Right atrium auricular region (tissue), 2 donors: ENCODE data around the gene OXNAD1. TPM values are rescaled to one million over a fixed set of nuclear protein-coding genes. Genes with fewer than 3 reads are reported as not detected.

ENCODE experiments used
- DNase-seq: peaks from one replicate; pipeline ENCODE4 v3.0.0-alpha.2; 2019; ENCODE audit warnings: low spot score
- H3K27ac ChIP-seq, 2 donors: fragments of 200-600 bp; sonication (generic); 1 replicate in 1 of 2; 2 replicates in 1 of 2; pipeline ENCODE4 v1.5.1; 2016 to 2019
- H3K27me3 ChIP-seq, 2 donors: fragments of 200-600 bp; sonication (generic); one replicate each; pipeline versions ENCODE4 v1.5.1 to v1.6.0; 2017 to 2019
- H3K36me3 ChIP-seq: fragments of 200-600 bp; sonication (generic); one replicate; pipeline ENCODE4 v1.5.1; 2016
- H3K4me1 ChIP-seq, 2 donors: fragments of 200-600 bp; sonication (generic); one replicate each; pipeline versions ENCODE4 v1.5.1 to v1.6.0; 2017 to 2019
- H3K4me3 ChIP-seq, 2 donors: fragments of 200-600 bp; sonication (generic); 1 replicate in 1 of 2; 2 replicates in 1 of 2; pipeline ENCODE4 v1.5.1; 2017 to 2019; ENCODE audit warnings: mild to moderate bottlenecking in 1 of 2, moderate library complexity in 1 of 2
- H3K9me3 ChIP-seq, 2 donors: fragments of 200-600 bp; sonication (generic); one replicate each; pipeline ENCODE4 v1.5.1; 2019
- CTCF ChIP-seq, 2 donors: fragments of 200-600 bp; sonication (generic); IDR thresholded peaks; one replicate each; pipeline ENCODE4 v1.5.1; 2019; ENCODE audit warnings: antibody characterized with exemption in 2 of 2
- total RNA-seq, 2 donors: library from RNA; depleted of rRNA; stranded (reverse); fragments of >200 nt; gene quantifications; one replicate each; pipeline ENCODE4 v1.1.0, GENCODE V29; 2016

The OXNAD1 gene
- total RNA-seq, 2 donors from 2014 or later = 9.8 to 15.7 TPM

- TF ChIP-seq CTCF (IDR thresholded peaks at IDR 0.05) = no peak
- no peaks in the 10 kb centered on the region for H3K27me3 ChIP-seq
- DNase-seq = no peak
- H3K4me1 ChIP-seq = peaks cover 0 to 45% of the 10 kb centered on the region in 2 donors
- H3K27ac ChIP-seq = peak overlapping the region in 1 of 2 donors; percentile 1
- H3K4me3 ChIP-seq = no peak overlapping the region
- H3K9me3 ChIP-seq = no peaks in the 10 kb centered on the region
- H3K36me3 ChIP-seq = peaks cover 12% of the 10 kb centered on the region
Observed at GRCh38 chr3:16266714-16267113, 1.7 kb downstream of the OXNAD1 start.

GRCh38 chr3:16270855-16271254, 5.8 kb downstream of the OXNAD1 start:
- Histone ChIP-seq H3K27me3 (no peaks in the 10 kb centered on the region), H3K9me3 (no peaks in the 10 kb centered on the region), H3K36me3 (peaks cover 25% of the 10 kb centered on the region), H3K4me1 (peaks cover 0 to 21% of the 10 kb centered on the region in 2 donors), H3K27ac (no peak overlapping the region), H3K4me3 (no peak overlapping the region)
- no peak for TF ChIP-seq CTCF (IDR thresholded peaks at IDR 0.05)
- DNase-seq = no peak

GRCh38 chr3:16272588-16272987, 7.6 kb downstream of the OXNAD1 start:
- Histone ChIP-seq H3K27ac (no peak overlapping the region), H3K27me3 (no peaks in the 10 kb centered on the region), H3K9me3 (no peaks in the 10 kb centered on the region), H3K4me3 (no peak overlapping the region), H3K4me1 (peaks cover 0 to 3% of the 10 kb centered on the region in 2 donors), H3K36me3 (peaks cover 25% of the 10 kb centered on the region)
- TF ChIP-seq CTCF (IDR thresholded peaks at IDR 0.05) = no peak
- DNase-seq = no peak

- Histone ChIP-seq H3K4me1 (no peaks in the 10 kb centered on the region), H3K36me3 (peaks cover 25% of the 10 kb centered on the region), H3K4me3 (no peak overlapping the region), H3K9me3 (no peaks in the 10 kb centered on the region), H3K27ac (no peak overlapping the region), H3K27me3 (no peaks in the 10 kb centered on the region)
- TF ChIP-seq CTCF (IDR thresholded peaks at IDR 0.05) = no peak
- no peak for DNase-seq
Observed at GRCh38 chr3:16273867-16274266, 8.9 kb downstream of the OXNAD1 start.

- DNase-seq = no peak
- Histone ChIP-seq H3K36me3 (peaks cover 13% of the 10 kb centered on the region), H3K27ac (no peak overlapping the region), H3K9me3 (no peaks in the 10 kb centered on the region), H3K27me3 (no peaks in the 10 kb centered on the region), H3K4me1 (no peaks in the 10 kb centered on the region), H3K4me3 (no peak overlapping the region)
- no peak for TF ChIP-seq CTCF (IDR thresholded peaks at IDR 0.05)
Observed at GRCh38 chr3:16277471-16277870, 12.5 kb downstream of the OXNAD1 start.

- no peak overlapping the region for H3K27ac ChIP-seq
Observed at GRCh38 chr3:16279010-16279801, 14.2 kb downstream of the OXNAD1 start.

More at GRCh38 chr3:16279010-16279801, 14.2 kb downstream of the OXNAD1 start:
- DNase-seq = no peak
- no peaks in the 10 kb centered on the region for H3K9me3 ChIP-seq
- H3K4me3 ChIP-seq = no peak overlapping the region
- H3K36me3 ChIP-seq = peaks cover 20% of the 10 kb centered on the region
- TF ChIP-seq CTCF (IDR thresholded peaks at IDR 0.05) = no peak
- H3K27me3 ChIP-seq = no peaks in the 10 kb centered on the region
- H3K4me1 ChIP-seq = no peaks in the 10 kb centered on the region
